Measurements from ENCODE around the gene NGB.

Gene NGB

DNA sequence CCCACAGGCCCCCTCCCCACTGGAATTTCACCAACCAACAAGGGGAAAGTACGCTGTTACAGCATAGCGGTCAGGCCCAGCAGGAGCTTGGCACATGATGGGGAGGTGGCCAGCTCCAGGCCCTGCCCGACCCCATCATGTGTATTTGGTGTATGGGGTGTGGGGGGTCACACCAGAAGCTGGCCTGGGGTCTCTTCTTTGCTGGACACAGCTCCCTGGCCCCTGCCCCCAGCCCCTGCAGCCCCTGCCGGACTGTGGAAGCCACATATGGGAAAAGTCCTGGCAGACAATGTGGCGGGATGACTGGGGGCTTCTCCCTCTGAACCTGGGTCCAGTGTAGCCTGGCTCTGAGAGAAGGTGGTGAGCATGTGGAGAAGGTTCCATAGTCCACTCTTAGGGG, 12.4 kb downstream of the NGB start:
- Histone ChIP-seq H3K9me3 (no peaks in the 10 kb centered on the region), H3K36me3 (no peaks in the 10 kb centered on the region), H3K4me3 (no peak overlapping the region), H3K27ac (no peak overlapping the region), H3K27me3 (peaks cover 0 to 52% of the 10 kb centered on the region in 2 donors), H3K4me1 (no peaks in the 10 kb centered on the region)
- TF ChIP-seq CTCF (IDR thresholded peaks at IDR 0.05) = no peak
- no peak for DNase-seq
- intact Hi-C loops (cut with DNase I; ENCODE audit: low total_unique reads) = no loop called here

GRCh38 chr14:77257700-77258099, 13.3 kb downstream of the NGB start:
- no peak for TF ChIP-seq CTCF (IDR thresholded peaks at IDR 0.05)
- no peaks in the 10 kb centered on the region for H3K36me3 ChIP-seq
- intact Hi-C loops (cut with DNase I; ENCODE audit: low total_unique reads) = no loop called here

DNA sequence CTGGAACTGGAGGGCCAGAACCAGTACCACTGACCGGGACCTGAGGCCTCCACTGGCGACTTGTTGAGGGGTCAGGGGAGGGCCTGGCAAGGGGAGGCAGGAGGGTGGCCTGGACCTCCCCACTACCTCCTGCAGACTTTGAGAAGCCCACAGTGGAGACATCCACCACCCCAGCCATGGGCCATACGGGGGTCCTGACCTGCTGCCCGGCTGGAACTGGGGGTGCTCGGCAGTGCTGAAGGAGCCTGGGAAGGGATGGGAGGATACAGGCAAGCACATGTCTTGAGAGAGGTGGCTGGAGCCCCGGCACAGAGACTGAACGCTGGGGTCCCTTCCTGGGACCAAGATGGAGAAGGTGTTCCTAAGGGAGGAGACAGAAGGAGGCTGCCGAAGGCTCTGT, 14.3 kb downstream of the NGB start:
- Histone ChIP-seq H3K4me1 (no peaks in the 10 kb centered on the region), H3K36me3 (no peaks in the 10 kb centered on the region), H3K4me3 (no peak overlapping the region), H3K9me3 (no peaks in the 10 kb centered on the region), H3K27ac (no peak overlapping the region), H3K27me3 (peaks cover 0 to 52% of the 10 kb centered on the region in 2 donors)
- intact Hi-C loops (cut with DNase I; ENCODE audit: low total_unique reads) = no loop called here
- no peak for DNase-seq
- no peak for TF ChIP-seq CTCF (IDR thresholded peaks at IDR 0.05)

More at GRCh38 chr14:77257700-77258099, 13.3 kb downstream of the NGB start:
- DNase-seq = no peak
- H3K4me3 ChIP-seq = no peak overlapping the region
- no peaks in the 10 kb centered on the region for H3K4me1 ChIP-seq
- peaks cover 0 to 52% of the 10 kb centered on the region in 2 donors for H3K27me3 ChIP-seq
- no peaks in the 10 kb centered on the region for H3K9me3 ChIP-seq
- no peak overlapping the region for H3K27ac ChIP-seq

DNA sequence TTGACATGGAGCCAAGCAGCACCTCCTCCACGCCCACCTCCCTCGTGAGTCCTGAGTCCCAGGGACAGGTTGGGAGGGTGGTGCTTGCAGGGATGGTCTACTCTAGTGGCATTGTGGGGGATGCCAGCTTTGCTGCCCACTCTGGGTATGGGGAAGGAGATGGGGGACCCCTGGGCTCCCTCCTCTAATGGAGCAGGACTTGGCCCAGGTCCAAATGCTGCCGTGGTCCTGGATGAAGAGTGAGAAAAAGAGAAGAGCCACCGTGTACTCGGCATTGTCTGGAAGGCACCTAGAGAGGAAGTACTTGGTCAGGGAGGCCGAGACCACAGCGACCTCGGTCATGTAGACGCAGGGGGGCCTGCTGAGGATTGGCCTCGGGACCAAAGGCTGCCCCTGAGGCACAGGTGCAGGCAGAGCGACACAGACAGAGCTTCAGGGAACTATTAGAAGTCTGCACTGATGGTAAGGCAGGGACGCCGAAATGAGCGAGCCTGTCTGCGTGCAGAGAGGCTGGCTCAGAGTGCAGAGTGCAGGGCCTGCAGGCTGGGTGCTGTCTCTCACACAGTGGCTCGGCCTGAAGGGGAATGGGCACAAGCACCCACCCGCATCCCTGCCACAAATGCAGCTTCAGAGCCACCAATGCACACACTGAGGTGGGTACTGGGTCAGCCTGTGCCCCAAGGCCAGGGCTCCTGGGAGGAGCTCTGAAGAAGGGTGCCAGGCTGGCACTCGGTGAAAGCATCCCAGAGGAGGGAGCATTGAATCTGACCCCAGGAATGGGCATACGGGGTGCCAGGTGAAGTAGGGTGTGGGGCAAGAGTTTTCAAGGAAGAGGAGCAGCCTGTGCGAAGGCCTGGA, 17.4 kb downstream of the NGB start:
- TF ChIP-seq CTCF (IDR thresholded peaks at IDR 0.05) = no peak
- H3K36me3 ChIP-seq = no peaks in the 10 kb centered on the region
- DNase-seq = no peak

DNA sequence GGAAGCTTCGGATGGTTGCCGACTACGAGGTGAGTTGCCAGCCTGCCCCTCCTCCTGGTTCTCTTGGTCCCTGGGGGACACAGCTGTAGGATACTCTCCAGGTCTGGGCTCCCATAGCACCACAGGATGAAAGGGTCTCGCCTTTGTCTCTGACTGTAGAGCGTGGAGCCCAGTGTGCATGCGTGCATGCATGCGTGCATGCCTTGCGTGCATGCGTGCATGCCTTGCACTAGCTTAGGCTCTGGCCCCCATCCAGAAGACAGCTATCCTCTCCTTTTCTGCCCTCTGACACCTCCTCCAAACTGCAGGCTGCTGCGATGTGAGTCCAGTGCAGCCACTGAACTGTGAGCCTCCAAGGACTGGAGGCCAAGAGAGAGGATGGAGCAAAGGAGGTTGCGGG, 19.1 kb downstream of the NGB start:
- Histone ChIP-seq H3K27me3 (peaks cover 0 to 14% of the 10 kb centered on the region in 2 donors), H3K4me3 (no peak overlapping the region), H3K4me1 (no peaks in the 10 kb centered on the region), H3K27ac (no peak overlapping the region), H3K9me3 (no peaks in the 10 kb centered on the region), H3K36me3 (no peaks in the 10 kb centered on the region)
- intact Hi-C loops (cut with DNase I; ENCODE audit: low total_unique reads) = no loop called here
- no peak for TF ChIP-seq CTCF (IDR thresholded peaks at IDR 0.05)
- no peak for DNase-seq

More for the DNA sequence above, 17.4 kb downstream of the NGB start:
- Histone ChIP-seq H3K9me3 (no peaks in the 10 kb centered on the region), H3K4me3 (no peak overlapping the region), H3K27me3 (peaks cover 0 to 29% of the 10 kb centered on the region in 2 donors), H3K27ac (no peak overlapping the region), H3K4me1 (no peaks in the 10 kb centered on the region)
- intact Hi-C loops (cut with DNase I; ENCODE audit: low total_unique reads) = no loop called here

Measured in tibial artery (tissue), 4 donors.